GM12801 (cell line): ENCODE measurements around the gene NRARP.

ENCODE experiments used
- CTCF ChIP-seq: IDR thresholded peaks from one replicate; pipeline ENCODE4 v1.5.1; 2011; ENCODE audit warnings: control low read depth; ENCODE audit not compliant: insufficient read length; ENCODE audit errors: extremely low read depth

NRARP gene

DNA sequence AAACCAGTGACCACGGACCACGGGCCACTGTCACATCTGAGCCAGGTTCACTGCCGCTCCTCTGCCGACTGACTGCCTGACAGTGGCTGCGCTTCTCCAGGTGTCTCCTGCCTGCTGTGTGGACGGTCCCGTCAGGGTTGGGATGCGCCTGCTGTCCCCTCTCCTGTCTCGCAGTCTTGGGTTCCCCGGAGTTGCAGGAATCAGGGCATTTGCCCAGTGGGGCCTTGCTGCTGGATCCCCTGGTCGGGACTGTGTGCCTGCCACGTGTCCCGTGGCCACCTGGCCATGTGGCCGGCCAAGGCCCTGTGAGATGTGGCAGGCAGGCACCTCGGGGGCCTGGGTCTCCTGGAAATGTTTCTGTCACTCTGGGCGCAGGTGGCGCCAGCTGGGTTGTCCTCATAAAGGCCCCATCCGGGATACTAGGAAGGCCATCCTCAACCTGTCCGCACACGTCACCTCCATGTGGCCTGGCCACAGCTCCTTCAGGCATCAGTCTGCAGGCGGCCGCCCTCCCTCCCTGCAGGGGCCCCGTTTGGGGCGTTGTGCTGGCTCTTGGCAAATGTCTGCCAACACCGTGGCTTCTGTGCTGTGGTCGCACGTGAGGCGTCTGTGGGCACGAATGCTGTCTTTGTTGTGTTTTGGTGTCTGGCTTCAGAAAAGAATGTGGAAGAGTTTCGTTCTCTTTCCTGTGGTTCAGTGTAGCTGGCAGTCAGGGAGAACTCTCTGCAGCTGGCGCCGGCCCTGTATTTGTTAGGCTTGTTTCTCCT, 31.0 kb downstream of the NRARP start:
- TF ChIP-seq CTCF = no peak

- no peak for TF ChIP-seq CTCF
These were observed 32.8 kb downstream of the NRARP start for GRCh38 chr9:137269231-137269772.

GRCh38 chr9:137268538-137269201, 33.4 kb downstream of the NRARP start:
- no peak for TF ChIP-seq CTCF

DNA sequence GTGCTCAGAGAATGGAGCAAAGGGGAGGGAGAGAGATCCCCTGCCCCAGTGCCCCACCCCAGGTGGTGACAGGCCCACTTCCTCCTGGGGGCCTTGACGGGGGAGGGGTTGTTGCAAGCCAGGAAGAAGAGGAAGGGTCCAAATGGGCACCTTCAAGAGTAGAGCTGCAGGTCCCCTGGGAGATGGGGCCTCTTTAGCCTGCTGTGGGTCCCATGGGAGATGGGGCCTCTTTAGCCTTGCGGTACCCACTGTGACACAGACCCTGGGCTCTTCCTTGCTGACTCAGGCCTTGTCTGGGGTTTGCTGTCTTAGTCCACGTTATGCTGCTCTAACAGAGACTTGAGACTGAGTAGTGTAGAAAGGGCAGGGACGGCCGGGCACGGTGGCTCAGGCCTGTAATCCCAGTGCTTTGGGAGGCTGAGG, 34.1 kb downstream of the NRARP start:
- no peak for TF ChIP-seq CTCF

- TF ChIP-seq CTCF = no peak
These were observed 35.3 kb downstream of the NRARP start for GRCh38 chr9:137266585-137267453.

DNA sequence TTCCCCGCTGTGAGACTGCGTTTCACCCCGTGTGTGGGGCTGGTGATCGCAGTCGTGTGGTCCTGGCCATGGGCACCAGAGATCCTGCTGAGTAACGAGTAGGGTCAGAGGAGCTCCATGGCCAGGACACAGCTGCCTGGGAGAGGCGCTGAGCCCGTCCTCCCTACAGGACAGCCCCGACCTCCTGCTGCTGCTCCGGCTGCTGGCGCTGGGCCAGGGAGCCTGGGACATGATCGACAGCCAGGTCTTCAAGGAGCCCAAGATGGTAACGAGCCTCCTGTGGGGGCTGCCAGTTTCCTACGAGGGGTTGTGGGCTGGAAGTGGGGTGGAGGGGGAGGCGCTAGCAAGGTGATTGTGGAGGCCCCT, 35.9 kb downstream of the NRARP start:
- TF ChIP-seq CTCF = no peak
